Stimulated activated naive CD8-positive, alpha-beta T cell treated with anti-CD3 and anti-CD28 coated beads, Interleukin-15, Interleukin-2, amounts not matched to agents 100 ng/mL and 50 ng/mL, for 24 hours (primary cell): Measurements from ENCODE around the gene POMGNT1.

ENCODE experiments used
- H3K27ac Mint-ChIP-seq: one replicate; pipeline ENCODE4 v1.8.0; 2021; ENCODE audit warnings: mild to moderate bottlenecking, mixed read lengths
- H3K27me3 Mint-ChIP-seq: one replicate; pipeline ENCODE4 v1.8.0; 2021; ENCODE audit warnings: mixed read lengths
- H3K36me3 Mint-ChIP-seq: one replicate; pipeline ENCODE4 v1.8.0; 2021; ENCODE audit warnings: low read depth, mixed read lengths
- H3K4me1 Mint-ChIP-seq: one replicate; pipeline ENCODE4 v1.8.0; 2021; ENCODE audit warnings: low read depth, mixed read lengths
- H3K4me3 Mint-ChIP-seq: one replicate; pipeline ENCODE4 v1.8.0; 2021; ENCODE audit warnings: mild to moderate bottlenecking, mixed read lengths
- H3K9me3 Mint-ChIP-seq: one replicate; pipeline ENCODE4 v1.8.0; 2021; ENCODE audit warnings: mixed read lengths

Gene POMGNT1

GRCh38 chr1:46194641-46195193 lies 3.5 kb downstream of the POMGNT1 start:
- H3K9me3 Mint-ChIP-seq = no peaks in the 10 kb centered on the region
- H3K4me3 Mint-ChIP-seq = no peak overlapping the region
- peaks cover 19% of the 10 kb centered on the region for H3K4me1 Mint-ChIP-seq
- no peak overlapping the region for H3K27ac Mint-ChIP-seq
- H3K27me3 Mint-ChIP-seq = no peaks in the 10 kb centered on the region
- peaks cover 16% of the 10 kb centered on the region for H3K36me3 Mint-ChIP-seq

DNA sequence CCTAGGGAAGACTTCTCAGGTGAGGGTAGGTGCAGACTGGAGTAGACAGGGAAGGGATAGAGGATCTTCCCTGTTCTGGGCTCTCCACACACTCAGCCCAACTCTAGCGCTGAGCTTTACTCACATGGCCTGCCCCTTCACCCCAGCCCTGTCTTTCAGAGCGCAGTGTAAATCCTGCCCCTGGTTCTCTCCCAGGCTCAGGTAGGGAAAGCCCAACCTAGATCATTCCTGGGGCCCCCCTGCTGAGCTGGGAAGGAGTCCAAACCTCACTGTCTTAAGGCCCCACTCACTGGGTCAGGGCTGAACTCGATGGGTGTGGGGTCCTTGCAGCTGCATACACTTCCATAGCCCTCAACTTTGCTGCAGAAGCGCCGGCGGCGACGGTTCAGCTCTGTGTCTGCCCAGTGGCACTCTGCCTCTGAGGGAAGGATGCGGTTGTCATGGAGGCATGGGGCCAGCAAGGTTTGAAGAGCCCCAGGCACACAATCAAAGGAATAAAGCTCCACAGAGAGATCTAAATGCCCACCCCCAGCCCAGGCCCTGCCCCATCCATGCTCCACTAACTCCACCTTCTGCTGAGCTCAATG lies 4.2 kb downstream of the POMGNT1 start:
- Mint-ChIP-seq H3K27ac (no peak overlapping the region), H3K27me3 (no peaks in the 10 kb centered on the region)

GRCh38 chr1:46193285-46193684 lies 4.9 kb downstream of the POMGNT1 start:
- Mint-ChIP-seq H3K36me3 (peaks cover 21% of the 10 kb centered on the region), H3K9me3 (no peaks in the 10 kb centered on the region), H3K27ac (no peak overlapping the region), H3K4me1 (peaks cover 11% of the 10 kb centered on the region), H3K27me3 (no peaks in the 10 kb centered on the region), H3K4me3 (no peak overlapping the region)

More for the DNA sequence above, 4.2 kb downstream of the POMGNT1 start:
- H3K9me3 Mint-ChIP-seq = no peaks in the 10 kb centered on the region
- H3K36me3 Mint-ChIP-seq = peaks cover 21% of the 10 kb centered on the region
- no peak overlapping the region for H3K4me3 Mint-ChIP-seq
- peaks cover 14% of the 10 kb centered on the region for H3K4me1 Mint-ChIP-seq

DNA sequence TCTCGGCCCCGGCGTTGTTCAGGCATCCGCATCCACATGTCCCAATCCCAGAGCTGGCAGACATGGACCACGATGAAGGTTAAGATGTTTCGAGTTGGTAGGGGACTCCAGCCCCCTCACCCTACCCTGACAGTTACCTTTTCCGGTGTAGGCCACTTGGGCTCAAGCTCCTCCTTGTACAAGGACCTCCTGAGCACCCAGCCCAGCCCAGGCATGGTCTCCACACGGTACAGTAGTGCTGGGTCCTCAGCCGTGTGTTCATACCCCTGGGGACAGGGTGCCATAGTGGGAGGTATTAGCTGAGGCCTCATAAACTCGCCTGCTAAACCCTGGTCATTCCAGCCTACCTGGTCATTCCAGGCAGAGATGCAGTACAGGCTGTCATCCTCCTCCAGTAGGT lies 6.1 kb downstream of the POMGNT1 start:
- H3K4me1 Mint-ChIP-seq = peaks cover 7% of the 10 kb centered on the region
- no peaks in the 10 kb centered on the region for H3K9me3 Mint-ChIP-seq
- H3K27ac Mint-ChIP-seq = no peak overlapping the region
- peaks cover 21% of the 10 kb centered on the region for H3K36me3 Mint-ChIP-seq
- no peak overlapping the region for H3K4me3 Mint-ChIP-seq
- H3K27me3 Mint-ChIP-seq = no peaks in the 10 kb centered on the region

- Mint-ChIP-seq H3K27me3 (no peaks in the 10 kb centered on the region), H3K27ac (no peak overlapping the region), H3K4me1 (no peaks in the 10 kb centered on the region), H3K9me3 (no peaks in the 10 kb centered on the region), H3K4me3 (no peak overlapping the region), H3K36me3 (peaks cover 21% of the 10 kb centered on the region)
These were observed 7.1 kb downstream of the POMGNT1 start for GRCh38 chr1:46191033-46191701.

- H3K27ac Mint-ChIP-seq = no peak overlapping the region
- H3K36me3 Mint-ChIP-seq = peaks cover 21% of the 10 kb centered on the region
- no peaks in the 10 kb centered on the region for H3K9me3 Mint-ChIP-seq
- H3K4me1 Mint-ChIP-seq = peaks cover 6% of the 10 kb centered on the region
- no peak overlapping the region for H3K4me3 Mint-ChIP-seq
- H3K27me3 Mint-ChIP-seq = no peaks in the 10 kb centered on the region
These were observed 7.7 kb downstream of the POMGNT1 start for GRCh38 chr1:46190539-46190938.

DNA sequence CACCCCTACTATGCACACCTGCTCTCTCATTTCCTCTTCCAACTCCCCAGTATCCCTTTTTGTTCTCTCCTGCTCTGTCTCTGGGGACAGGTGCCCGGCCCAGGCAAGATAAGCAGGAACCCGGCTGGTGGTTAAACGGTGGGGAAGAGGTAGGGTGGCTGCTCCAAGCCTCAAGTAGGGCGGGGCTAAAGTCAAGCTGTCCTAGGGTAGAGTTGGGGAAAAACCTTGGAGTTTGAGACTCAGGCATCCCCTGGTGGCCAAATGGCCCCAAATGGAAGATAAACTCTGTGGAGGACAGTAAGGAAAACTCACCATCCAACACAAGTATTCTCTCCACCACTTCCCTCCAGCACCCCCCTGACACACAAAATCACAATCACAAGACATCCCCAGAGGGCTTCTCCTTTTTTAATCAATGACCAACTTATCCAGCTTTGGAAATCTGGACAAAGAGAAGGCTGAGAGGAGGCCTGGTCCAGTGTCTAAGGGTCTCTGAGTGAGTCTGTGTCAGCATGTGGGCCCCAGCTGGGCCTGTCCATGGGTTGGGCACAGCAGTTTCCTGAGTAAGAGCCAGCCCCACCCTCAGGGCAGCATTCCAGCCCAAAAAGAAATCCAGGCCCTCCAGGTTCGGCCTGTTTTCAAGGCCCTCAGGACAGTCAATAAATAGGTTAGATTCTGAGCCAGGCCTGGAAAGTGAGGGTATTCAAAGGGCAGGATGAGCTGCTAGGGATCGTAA lies 9.8 kb downstream of the POMGNT1 start:
- peaks cover 26% of the 10 kb centered on the region for H3K4me1 Mint-ChIP-seq
- H3K4me3 Mint-ChIP-seq = no peak overlapping the region
- no peak overlapping the region for H3K27ac Mint-ChIP-seq
- H3K36me3 Mint-ChIP-seq = peaks cover 14% of the 10 kb centered on the region
- H3K27me3 Mint-ChIP-seq = no peaks in the 10 kb centered on the region
- H3K9me3 Mint-ChIP-seq = no peaks in the 10 kb centered on the region

DNA sequence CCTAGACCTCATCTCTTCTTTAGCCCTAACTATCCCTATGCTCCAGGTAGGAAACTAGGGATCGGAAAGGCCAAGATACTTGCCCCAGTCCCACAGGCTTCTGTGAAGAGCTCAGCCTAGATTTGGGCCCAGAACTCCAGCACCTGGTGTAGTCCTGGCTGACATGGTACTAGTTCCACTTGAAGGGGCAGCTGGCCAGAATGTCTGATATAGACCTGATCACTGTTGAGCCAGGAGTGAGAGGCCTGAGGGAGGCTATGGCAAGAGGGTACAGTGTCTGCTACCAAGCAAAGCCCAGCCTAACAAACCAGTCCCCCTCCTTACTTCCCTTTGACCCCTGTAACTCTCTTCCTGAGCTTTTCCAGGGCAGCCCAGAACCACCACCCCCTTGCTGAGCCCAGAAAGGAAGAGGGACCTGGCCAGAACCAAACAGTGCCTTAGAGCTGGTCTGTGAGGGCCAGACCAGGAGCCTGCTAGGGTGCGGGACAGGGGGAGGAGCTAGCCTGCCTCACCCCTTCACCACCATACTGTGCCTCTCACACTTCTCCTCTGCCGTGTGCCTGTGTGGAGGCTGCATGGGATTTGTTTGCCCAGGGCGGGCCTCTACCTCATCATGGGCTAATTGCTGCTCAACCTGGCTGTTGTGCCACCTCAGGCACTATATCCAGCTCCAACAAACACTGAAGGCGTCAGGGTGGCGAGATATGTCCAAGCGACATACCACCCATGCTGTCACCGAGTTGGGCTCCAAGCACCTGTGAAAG lies 10.9 kb downstream of the POMGNT1 start:
- Mint-ChIP-seq H3K36me3 (peaks cover 4% of the 10 kb centered on the region), H3K27ac (no peak overlapping the region), H3K27me3 (no peaks in the 10 kb centered on the region), H3K9me3 (no peaks in the 10 kb centered on the region), H3K4me3 (no peak overlapping the region), H3K4me1 (peaks cover 26% of the 10 kb centered on the region)

GRCh38 chr1:46186076-46186475 lies 12.2 kb downstream of the POMGNT1 start:
- Mint-ChIP-seq H3K4me3 (no peak overlapping the region), H3K4me1 (peaks cover 26% of the 10 kb centered on the region), H3K27ac (no peak overlapping the region), H3K27me3 (no peaks in the 10 kb centered on the region), H3K9me3 (no peaks in the 10 kb centered on the region), H3K36me3 (peaks cover 4% of the 10 kb centered on the region)

- no peaks in the 10 kb centered on the region for H3K9me3 Mint-ChIP-seq
- peak overlapping the region; percentile 65 for H3K4me3 Mint-ChIP-seq
- H3K27ac Mint-ChIP-seq = peak overlapping the region; percentile 89
These were observed 13.1 kb downstream of the POMGNT1 start for GRCh38 chr1:46184920-46185658.

DNA sequence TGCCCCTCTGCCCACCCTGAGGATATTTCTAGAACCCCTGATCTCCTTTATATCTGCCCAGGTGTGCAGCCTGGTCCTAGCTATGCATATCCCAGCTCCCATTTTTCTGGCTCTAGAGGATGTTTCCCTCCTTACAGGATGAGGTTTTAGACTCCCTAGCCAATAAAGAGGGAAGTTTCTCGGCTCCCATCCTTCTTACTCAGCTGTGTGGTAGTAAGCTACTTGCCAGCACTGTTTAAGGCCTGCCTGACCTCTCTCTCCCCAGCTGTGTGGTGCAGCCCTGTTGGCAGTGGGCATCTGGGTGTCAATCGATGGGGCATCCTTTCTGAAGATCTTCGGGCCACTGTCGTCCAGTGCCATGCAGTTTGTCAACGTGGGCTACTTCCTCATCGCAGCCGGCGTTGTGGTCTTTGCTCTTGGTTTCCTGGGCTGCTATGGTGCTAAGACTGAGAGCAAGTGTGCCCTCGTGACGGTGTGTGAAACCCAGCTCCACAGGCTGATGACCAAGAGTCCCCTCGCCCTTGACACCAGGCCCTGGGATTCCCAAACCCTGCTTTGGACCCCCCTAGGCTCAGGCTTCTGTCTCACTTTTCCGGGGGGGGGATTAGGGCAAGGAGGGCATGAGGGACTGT lies 14.2 kb downstream of the POMGNT1 start:
- Mint-ChIP-seq H3K27ac (peak overlapping the region; percentile 89), H3K4me1 (peaks cover 26% of the 10 kb centered on the region), H3K36me3 (no peaks in the 10 kb centered on the region), H3K9me3 (no peaks in the 10 kb centered on the region), H3K4me3 (no peak overlapping the region), H3K27me3 (no peaks in the 10 kb centered on the region)

More at GRCh38 chr1:46184920-46185658, 13.1 kb downstream of the POMGNT1 start:
- Mint-ChIP-seq H3K36me3 (peaks cover 4% of the 10 kb centered on the region), H3K4me1 (peaks cover 26% of the 10 kb centered on the region), H3K27me3 (no peaks in the 10 kb centered on the region)

DNA sequence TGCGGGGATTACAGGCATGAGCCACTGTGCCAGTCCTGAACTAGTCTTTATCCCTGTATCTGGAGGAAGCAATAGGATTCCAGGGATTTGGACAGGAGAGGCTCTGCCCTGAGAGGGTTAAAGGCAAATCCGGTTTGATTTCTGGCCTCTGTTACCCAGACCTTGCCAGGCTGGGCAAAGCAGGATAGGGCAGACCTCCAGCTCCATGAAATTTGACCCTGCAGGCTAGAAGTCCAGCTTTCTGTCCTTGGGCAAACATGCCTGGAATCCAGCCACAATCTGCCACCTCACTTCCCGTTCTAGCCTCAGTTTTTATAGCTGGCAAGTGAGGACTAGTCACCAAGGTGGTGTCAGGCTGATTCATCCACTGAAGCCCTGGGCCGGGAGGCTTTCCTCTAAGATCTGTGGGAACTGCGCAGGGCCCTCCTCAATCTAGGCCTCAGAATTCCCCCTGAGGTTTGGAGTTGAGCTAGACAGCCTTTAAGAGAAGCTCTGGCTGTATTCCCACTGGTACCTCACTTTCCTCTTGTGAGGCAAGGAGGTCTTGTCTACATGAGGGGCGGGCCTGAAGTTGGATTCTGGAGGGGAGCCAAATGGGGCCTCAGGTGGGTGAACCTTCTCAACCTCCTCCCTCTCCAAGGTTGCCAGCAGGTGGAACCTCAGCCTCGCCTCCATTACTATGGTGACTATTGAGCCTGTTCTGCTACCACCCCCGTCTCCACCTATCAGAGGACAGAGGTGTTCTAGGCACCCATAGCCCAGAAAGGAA lies 15.0 kb downstream of the POMGNT1 start:
- no peaks in the 10 kb centered on the region for H3K27me3 Mint-ChIP-seq
- peaks cover 26% of the 10 kb centered on the region for H3K4me1 Mint-ChIP-seq
- no peak overlapping the region for H3K4me3 Mint-ChIP-seq
- no peak overlapping the region for H3K27ac Mint-ChIP-seq
- no peaks in the 10 kb centered on the region for H3K36me3 Mint-ChIP-seq
- no peaks in the 10 kb centered on the region for H3K9me3 Mint-ChIP-seq
